ENCODE measurements around the gene MAN1A1.

Gene MAN1A1

DNA sequence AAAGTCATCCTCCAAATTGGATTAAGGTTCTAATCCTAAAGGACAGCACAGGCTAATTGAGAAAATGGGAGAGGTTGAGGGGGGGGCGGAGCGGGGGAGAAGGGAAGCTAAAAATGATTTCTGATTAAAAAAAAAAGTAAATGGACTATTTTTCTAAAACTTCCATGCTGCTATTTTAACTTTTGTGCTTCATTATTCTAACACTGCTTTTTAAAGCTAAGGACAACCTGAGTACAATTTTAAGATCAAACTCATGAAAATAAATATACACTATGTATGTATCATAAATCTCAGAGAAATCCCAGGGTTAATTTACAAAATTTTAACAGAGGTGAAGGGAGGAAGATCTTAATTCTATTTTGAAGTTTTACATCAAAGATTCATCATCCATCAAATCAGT, 4.4 kb downstream of the MAN1A1 start:
- DNase-seq: no peak

DNA sequence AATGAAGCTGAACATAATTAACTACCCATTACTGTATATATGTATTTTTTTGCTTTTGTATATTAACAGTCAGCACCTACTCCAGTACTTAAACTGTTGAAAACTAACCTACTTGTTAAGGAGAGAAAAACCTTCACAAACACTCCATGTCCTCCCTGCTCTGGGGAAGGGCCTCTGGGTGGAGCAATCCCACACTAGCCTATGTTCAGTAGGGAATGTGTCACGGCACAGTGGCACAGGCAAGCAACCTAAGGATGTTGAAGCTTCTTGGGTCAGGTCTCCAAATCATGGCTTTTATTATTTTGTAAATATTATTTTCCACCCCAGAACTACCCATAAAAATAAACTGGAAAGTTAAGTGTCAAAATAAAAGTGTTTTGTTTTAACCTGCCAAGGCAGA, 5.3 kb downstream of the MAN1A1 start:
- DNase-seq: no peak

DNA sequence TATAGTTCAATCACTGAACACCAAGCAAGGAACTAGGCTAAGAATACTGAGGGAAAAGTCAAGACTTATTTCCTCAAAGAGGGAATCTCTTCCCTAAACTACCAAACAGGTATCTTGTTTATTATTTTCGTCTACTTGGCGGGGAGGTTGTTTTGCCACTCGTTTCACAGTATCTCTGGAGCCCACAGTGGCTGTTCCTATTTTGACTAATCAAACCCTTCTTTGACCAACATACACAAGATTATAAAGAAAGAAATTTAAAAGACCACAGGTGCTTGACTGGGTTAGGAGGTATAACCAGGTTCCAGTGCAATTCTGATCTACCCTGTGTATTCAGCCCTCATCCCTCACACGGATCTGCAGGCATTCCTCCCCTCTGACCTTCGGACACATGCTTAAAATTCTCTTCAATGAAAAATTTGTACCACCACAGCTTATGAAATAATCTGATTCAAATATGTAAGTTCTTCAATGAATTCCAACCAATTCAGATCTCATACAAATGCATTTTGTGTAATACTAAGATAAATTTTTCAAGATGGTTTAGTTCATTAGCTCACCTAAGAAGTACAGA, 5.9 kb downstream of the MAN1A1 start:
- no peak for DNase-seq

DNA sequence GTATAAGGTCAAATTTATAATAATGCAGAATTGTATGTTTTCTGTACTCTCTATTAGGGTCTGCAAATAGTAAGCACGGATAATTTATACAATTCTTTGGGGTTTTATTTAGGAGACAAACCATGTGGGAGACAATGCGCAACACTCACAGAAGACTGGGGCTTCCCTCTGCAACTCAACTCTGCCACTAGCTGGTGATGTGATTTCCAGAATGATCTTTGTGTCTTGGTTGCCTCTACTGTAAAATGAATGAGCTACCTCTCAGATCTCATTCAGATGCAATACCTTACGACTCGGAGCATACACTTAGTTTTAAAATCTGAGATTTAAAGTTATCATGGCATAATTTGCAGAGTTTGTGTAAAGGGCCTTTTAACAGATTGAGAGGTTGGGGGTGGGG, 6.4 kb downstream of the MAN1A1 start:
- no peak for DNase-seq

- DNase-seq: no peak
Measured at GRCh38 chr6:119342430-119342829, 7.1 kb downstream of the MAN1A1 start.

DNA sequence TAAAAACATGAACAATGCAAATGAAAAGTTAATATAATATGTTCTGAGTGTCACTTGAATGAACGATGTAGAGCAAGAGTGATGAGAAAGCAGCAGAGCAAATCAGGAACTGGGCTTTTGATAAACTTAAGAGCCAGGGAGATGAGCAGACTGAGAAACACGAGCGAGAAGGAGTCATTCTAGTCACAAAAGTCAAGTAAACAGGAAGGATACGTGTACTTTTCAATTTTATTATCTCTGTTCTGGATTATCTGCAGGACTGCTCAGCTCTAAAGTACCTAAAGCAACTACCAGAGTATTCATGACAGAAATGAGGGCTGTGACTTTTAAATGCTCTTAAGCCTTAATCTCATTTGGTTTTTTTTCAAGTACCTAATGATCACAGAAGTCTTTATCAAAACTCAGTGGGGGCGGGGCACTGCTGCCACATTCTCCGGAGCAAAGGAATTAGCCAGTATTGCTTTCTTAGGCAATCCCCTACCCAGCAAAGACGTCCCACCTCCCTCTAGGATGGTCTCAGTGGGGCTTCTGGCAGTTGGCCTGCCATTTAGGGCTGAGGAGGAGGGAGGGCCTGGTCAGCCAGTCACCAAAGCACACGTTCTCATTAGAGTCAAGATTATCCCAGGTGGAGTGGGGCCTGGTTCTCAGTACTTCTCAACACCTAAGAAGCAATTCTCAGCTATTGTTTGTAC, 8.6 kb downstream of the MAN1A1 start:
- DNase-seq: no peak

DNA sequence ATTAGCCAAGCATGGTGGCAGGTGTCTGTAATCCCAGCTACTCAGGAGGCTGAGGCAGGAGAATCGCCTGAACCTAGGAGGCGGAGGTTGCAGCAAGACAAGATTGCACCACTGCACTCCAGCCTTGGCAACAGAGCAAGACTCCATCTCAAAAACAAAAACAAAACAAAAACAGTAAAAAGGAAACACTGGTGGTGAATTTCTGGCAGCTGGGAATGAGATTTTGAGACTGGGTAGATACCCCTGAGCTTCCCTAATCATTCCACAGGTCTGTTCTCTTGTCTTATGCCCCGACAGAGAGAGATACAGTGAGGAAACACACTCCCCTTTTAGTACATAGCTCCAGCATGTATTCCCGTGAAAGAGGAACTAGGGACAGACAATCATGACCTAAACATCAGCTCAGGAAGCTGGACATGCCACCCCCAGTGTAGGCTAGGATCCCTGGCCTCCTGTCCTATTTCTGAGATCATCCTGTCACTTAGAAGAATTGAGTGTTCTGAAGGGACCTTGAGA, 9.6 kb downstream of the MAN1A1 start:
- no peak for DNase-seq

DNA sequence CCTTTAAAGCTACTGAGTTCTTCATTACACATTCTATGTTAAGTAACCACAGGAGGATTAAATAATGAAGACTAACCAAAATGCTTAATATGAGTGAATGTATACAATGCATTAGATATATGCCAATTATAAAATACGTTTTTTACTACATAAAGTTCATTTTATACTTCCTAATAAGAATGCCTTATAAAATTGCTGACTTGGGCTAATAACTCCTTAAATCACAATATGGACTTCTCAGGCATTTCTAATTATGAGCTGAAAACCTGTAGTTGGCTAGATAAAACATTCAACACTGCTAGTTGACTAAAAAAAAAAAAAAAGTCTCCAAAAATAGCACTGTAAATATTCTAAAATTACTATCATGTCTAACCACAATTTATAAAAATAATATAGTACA, 11.8 kb downstream of the MAN1A1 start:
- DNase-seq: no peak

DNA sequence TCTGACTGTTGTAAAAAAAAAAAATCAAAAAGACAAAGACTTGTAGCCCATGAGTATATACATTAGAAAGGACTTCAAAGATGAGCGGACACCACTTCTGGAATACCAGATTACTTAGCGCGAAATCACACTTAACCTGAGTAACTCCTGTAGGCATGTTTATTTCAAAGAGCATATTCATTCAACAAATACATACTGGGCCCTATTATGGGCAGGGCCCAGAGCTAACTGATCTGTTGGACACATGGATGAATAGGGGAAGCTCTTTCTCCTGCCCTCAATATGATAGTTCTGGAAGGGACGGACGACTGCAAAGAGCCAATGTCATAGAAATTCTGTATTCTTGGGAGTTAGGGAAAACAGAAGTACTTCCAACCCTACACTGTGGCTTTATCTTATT, 12.3 kb downstream of the MAN1A1 start:
- DNase-seq: no peak

DNA sequence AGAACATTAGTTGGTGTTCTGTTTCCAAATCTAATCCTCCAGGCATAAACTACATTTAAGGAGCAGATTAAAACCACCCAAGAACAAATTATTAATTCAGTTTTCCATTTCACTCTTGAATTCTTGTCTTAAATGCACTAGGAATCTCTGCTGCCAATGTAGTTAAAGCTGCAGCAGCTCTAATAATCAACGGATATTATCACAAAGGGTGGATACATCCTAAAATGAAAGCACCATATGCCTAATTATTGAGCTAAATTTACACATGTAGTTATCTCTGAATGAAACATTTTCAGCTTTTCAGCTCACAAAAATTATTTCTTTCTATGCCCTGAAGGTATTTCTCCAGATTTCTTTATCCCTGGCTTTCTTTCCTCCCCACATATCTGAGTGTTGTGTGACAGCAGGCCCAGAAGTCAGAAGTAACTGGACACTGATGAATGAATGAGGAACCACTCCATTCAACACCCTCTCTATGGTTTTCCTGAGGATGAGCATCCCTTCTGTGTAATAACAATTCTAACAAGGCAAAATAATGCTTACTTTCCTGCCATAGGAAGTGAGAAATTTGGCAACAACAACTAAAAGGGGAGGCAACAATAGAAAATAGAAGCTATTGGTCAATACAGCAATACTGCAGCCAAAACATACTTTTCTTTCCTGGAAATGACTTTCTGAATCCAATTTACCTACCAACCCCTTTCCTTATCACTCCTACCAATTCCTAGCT, 14.9 kb downstream of the MAN1A1 start:
- DNase-seq: no peak

- no peak for DNase-seq
Measured at GRCh38 chr6:119333707-119334295, 15.8 kb downstream of the MAN1A1 start.

DNA sequence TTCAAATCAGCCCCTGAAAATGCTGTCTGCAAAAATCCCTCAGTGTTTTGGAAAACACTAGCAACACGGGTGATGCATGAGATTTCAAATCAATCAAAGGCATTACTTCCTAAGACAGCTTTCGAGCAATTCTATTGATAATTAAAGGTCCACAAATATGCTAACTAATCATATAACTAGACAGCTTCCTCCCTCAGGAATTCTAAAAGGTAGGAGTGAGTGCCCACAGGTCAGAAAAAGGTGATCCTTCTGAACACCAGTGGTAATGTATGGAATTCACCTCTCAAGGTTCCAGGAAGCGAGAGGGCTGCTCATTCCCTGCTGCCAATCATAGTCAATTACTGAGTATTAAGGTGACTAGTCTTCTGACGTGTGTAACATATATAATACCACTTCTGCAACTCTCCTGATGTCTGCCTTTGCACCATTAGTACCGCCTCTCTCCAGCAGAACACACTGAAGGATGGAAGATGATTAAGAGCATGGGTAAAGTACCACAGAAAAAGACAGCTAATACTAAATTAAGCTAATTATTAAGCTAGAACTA, 16.4 kb downstream of the MAN1A1 start:
- DNase-seq: no peak

DNA sequence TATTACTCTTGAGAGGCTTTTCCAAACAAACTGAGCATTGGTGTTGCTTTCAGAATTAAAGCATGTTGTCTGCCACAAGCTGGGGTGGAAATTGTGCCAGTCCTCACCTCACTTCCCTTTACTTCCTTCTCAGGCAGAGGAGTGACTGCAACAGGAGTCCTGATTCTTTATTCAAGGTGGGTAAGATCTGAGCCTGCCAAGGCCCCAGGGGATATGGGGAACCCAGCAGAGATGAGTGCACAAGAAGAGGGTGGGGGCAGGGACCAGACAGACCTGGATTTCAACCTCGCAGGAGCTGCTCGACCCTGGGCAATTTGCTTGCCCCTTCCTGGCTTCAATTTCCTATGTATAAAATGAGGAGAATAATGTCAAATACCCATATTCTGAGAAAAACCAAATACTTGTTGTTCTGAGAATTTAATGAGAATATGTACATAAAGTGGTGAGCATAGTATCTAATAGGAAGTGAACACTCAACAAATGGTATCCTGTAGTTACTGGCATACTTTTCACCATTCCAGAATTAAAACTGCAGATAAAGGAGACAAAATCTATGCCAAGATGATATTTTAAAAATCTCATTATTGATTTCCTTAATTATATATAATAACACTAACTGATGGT, 17.8 kb downstream of the MAN1A1 start:
- no peak for DNase-seq

- DNase-seq: no peak
Measured at GRCh38 chr6:119330520-119331113, 18.9 kb downstream of the MAN1A1 start.

GRCh38 chr6:119329794-119330180, 19.8 kb downstream of the MAN1A1 start:
- no peak for DNase-seq

GRCh38 chr6:119328892-119329793, 20.4 kb downstream of the MAN1A1 start:
- no peak for DNase-seq

DNA sequence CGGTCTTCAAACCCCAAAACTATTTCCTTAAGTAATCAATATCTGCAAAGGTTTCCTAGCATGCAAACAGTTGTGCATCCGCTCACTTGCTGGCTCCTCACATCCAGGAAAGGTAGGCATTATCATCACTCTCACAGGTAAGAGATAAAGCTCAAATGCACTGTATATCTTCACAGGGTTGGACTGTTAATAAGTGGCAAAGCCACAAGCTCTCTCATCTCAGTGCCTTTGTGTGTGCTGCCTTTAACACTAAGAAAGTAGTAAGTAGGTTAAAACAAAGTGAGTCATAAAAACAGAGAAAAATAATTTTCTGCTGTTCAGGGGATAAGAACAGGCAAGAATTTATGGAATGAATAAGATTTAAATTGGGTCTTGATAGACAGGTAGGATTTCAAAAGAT, 21.3 kb downstream of the MAN1A1 start:
- no peak for DNase-seq

GRCh38 chr6:119327810-119328209, 21.8 kb downstream of the MAN1A1 start:
- no peak for DNase-seq

DNA sequence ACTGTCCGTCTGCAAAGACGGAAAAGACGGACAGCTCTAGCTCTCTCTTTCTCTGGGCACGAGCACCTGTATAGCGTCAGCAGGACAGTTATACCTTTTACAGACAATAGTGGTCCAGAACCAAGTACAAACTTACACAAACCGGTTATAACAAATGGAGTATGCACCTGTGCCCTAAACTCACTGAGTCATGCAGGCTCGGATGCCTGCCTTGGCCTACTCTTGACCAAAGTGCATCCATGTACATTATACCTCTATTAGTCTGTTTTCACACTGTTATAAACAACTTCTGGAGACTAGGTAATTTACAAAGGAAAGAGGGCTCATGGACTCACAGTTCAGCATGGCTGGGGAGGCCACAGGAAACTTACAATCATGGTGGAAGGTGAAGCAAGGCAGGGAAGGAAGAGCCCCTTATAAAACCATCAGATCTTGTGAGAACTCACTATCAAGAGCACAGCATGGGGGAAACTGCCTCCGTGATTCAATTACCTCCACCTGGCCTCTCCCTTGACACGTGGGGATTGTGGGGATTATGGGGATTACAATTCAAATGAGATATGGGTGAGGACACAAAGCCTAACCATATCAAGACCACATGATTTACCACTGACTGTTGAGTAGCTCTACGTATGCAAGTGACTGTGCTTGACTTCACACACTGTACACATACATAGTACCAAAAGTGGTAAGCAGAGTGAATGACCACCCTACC, 23.1 kb downstream of the MAN1A1 start:
- no peak for DNase-seq

- no peak for DNase-seq
Measured at GRCh38 chr6:119325559-119326265, 23.8 kb downstream of the MAN1A1 start.
